Gastroesophageal sphincter (tissue), 3 donors: Measurements from ENCODE around the gene KPNA3.

ENCODE experiments used
- CTCF ChIP-seq, 4 experiments: fragments of 200-600 bp in 2 of 4; fragments of 450-650 bp in 2 of 4; sonication (generic) in 1 of 4; IDR thresholded peaks; one replicate each; pipeline ENCODE4 v1.5.1; 2017 to 2019; ENCODE audit warnings: antibody characterized with exemption in 4 of 4, mild to moderate bottlenecking in 2 of 4, moderate library complexity in 2 of 4
- EP300 ChIP-seq: sonication (generic); formaldehyde crosslinking; IDR thresholded peaks from one replicate; pipeline ENCODE4 v1.6.1; 2017; ENCODE audit warnings: antibody characterized with exemption, mild to moderate bottlenecking
- POLR2A ChIP-seq, 2 donors: fragments of 450-650 bp; IDR thresholded peaks; one replicate each; pipeline ENCODE4 v1.6.1; 2017; ENCODE audit warnings: antibody characterized with exemption in 2 of 2, mild to moderate bottlenecking in 2 of 2, moderate library complexity in 1 of 2

- TF ChIP-seq CTCF (IDR thresholded peaks at IDR 0.05) (peak in 3 of 4 experiments; percentile 33 to 38 (median 35)), POLR2A (IDR thresholded peaks at IDR 0.05) (no peak), EP300 (no peak)
These were observed 139.9 kb downstream of the KPNA3 start for GRCh38 chr13:49652355-49653305.
